DOHH2 (cell line): ENCODE data around the gene LYAR.

Experiments used
- CTCF ChIP-seq: fragments of 200-600 bp; sonication (generic); IDR thresholded peaks from one replicate; pipeline ENCODE4 v1.5.1; 2014; ENCODE audit warnings: antibody characterized with exemption, mild to moderate bottlenecking, low read depth, low read length; ENCODE audit not compliant: poor library complexity, severe bottlenecking
- EZH2phosphoT487 ChIP-seq: fragments of 200-600 bp; sonication (generic); IDR thresholded peaks from 2 replicates; pipeline ENCODE4 v1.6.1; 2017; ENCODE audit warnings: borderline replicate concordance, mild to moderate bottlenecking, antibody characterized with exemption, low read length, moderate library complexity, mixed read lengths

- no peak for TF ChIP-seq CTCF
- TF ChIP-seq EZH2phosphoT487: no peak
Observed at GRCh38 chr4:4271912-4272311, 18.0 kb downstream of the LYAR start.
